WERI-Rb-1 (cell line): Measurements from ENCODE around the gene EMB.
"Not testable (repeated sequence)": the region's sequence is repeated elsewhere in the genome, so short reads cannot be mapped to it uniquely, and the experiment has no call there.

ENCODE experiments used
- DNase-seq: peaks from one replicate; pipeline ENCODE4 v3.0.0-alpha.2; 2020
- H3K27ac ChIP-seq: fragments of 250-450 bp; sonication (Bioruptor Pico); 2 replicates; pipeline ENCODE4 v1.5.1; 2020; ENCODE audit warnings: mild to moderate bottlenecking, moderate library complexity
- H3K27me3 ChIP-seq: fragments of 250-450 bp; sonication (Bioruptor Pico); 2 replicates; pipeline ENCODE4 v1.5.1; 2021; ENCODE audit warnings: mild to moderate bottlenecking, low read depth, moderate library complexity; ENCODE audit not compliant: insufficient read depth, severe bottlenecking
- H3K36me3 ChIP-seq: fragments of 250-450 bp; sonication (Bioruptor Pico); 2 replicates; pipeline ENCODE4 v1.5.1; 2020; ENCODE audit warnings: mild to moderate bottlenecking, moderate library complexity
- H3K4me3 ChIP-seq: 2 replicates; pipeline ENCODE4 v1.5.1; 2011; ENCODE audit warnings: low read depth, mild to moderate bottlenecking, control low read depth, low read length
- H3K9me3 ChIP-seq: fragments of 250-450 bp; sonication (Bioruptor Pico); 2 replicates; pipeline ENCODE4 v1.5.1; 2021; ENCODE audit warnings: mild to moderate bottlenecking, moderate library complexity; ENCODE audit not compliant: severe bottlenecking
- CTCF ChIP-seq: IDR thresholded peaks from 2 replicates; pipeline ENCODE4 v1.5.1; 2011; ENCODE audit warnings: low read depth, mild to moderate bottlenecking, control low read depth, inconsistent platforms, low read length

Gene EMB

GRCh38 chr5:50440651-50441492, at the start of gene EMB:
Gene EMB, minus strand, starts transcription at chr5:50441288. Its CDS starts 137 bp downstream, at chr5:50441151.
- H3K27me3 ChIP-seq: no peaks in the 10 kb centered on the region
- peak; percentile 33; the same call in 1 of the 2 replicates for TF ChIP-seq CTCF
- H3K9me3 ChIP-seq: no peaks in the 10 kb centered on the region
- H3K27ac ChIP-seq: peak within 1 kb of the TSS; percentile 34; the same call in 1 of the 2 replicates
- H3K4me3 ChIP-seq: peak within 1 kb of the TSS; percentile 56
- DNase-seq: peak; percentile 64
- no peaks in the 10 kb centered on the region for H3K36me3 ChIP-seq

GRCh38 chr5:50489491-50489890, 48.4 kb upstream of the EMB start:
- not testable (repeated sequence) for H3K4me3 ChIP-seq, H3K9me3 ChIP-seq, H3K36me3 ChIP-seq, H3K27ac ChIP-seq, DNase-seq, H3K27me3 ChIP-seq

GRCh38 chr5:50478790-50479189, 37.7 kb upstream of the EMB start:
- H3K27ac ChIP-seq, H3K27me3 ChIP-seq, H3K9me3 ChIP-seq, DNase-seq, H3K36me3 ChIP-seq, H3K4me3 ChIP-seq: not testable (repeated sequence)

- TF ChIP-seq CTCF: no peak
These were observed 35.5 kb upstream of the EMB start for GRCh38 chr5:50476549-50476948.

GRCh38 chr5:50465015-50465414, 23.9 kb upstream of the EMB start:
- not testable (repeated sequence) for H3K36me3 ChIP-seq, DNase-seq, H3K9me3 ChIP-seq, H3K27me3 ChIP-seq, H3K4me3 ChIP-seq, H3K27ac ChIP-seq

More at GRCh38 chr5:50476549-50476948, 35.5 kb upstream of the EMB start:
- Histone ChIP-seq H3K36me3 (no peaks in the 10 kb centered on the region), H3K27ac (no peak overlapping the region), H3K27me3 (no peaks in the 10 kb centered on the region), H3K4me3 (no peak overlapping the region), H3K9me3 (peaks cover 2% of the 10 kb centered on the region)
- DNase-seq: no peak

GRCh38 chr5:50463726-50464125, 22.6 kb upstream of the EMB start:
- Histone ChIP-seq H3K27ac (no peak overlapping the region), H3K27me3 (no peaks in the 10 kb centered on the region), H3K4me3 (no peak overlapping the region), H3K9me3 (no peaks in the 10 kb centered on the region), H3K36me3 (no peaks in the 10 kb centered on the region)
- no peak for TF ChIP-seq CTCF
- DNase-seq: no peak

GRCh38 chr5:50463047-50463446, 22.0 kb upstream of the EMB start:
- H3K36me3 ChIP-seq: no peaks in the 10 kb centered on the region
- H3K4me3 ChIP-seq: no peak overlapping the region
- no peak overlapping the region for H3K27ac ChIP-seq
- no peak for TF ChIP-seq CTCF
- H3K9me3 ChIP-seq: no peaks in the 10 kb centered on the region
- no peak for DNase-seq
- H3K27me3 ChIP-seq: no peaks in the 10 kb centered on the region

GRCh38 chr5:50462579-50462978, 21.5 kb upstream of the EMB start:
- not testable (repeated sequence) for H3K4me3 ChIP-seq, DNase-seq, H3K36me3 ChIP-seq, H3K27ac ChIP-seq, H3K27me3 ChIP-seq, H3K9me3 ChIP-seq

GRCh38 chr5:50458372-50458771, 17.3 kb upstream of the EMB start:
- not testable (repeated sequence) for H3K27me3 ChIP-seq, H3K4me3 ChIP-seq, H3K9me3 ChIP-seq, DNase-seq, H3K27ac ChIP-seq, H3K36me3 ChIP-seq

GRCh38 chr5:50449241-50449640, 8.2 kb upstream of the EMB start:
- DNase-seq, H3K36me3 ChIP-seq, H3K4me3 ChIP-seq, H3K27ac ChIP-seq, H3K27me3 ChIP-seq, H3K9me3 ChIP-seq: not testable (repeated sequence)
